ENCODE results near the gene SLC46A1.

DNA sequence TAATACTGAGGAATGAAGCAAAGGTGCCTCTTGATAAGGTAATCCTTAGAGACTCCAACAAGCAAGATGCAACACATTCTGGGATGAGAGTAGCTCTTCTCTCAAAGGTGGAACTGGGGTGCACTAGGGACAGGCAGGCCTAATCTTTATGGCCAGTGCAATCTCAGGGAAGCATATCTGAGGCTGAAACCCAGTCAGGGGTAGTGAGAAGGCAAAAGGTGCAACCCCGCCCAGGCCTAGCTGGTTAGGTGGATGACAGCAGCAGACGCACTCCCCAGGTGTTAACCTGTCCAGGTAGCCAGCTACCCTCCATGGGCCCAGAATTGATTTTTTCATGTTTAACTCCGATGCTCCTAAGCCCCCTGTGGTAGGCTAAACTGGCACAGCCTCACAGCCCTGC is 9.9 kb upstream of the SLC46A1 start:
- TF ChIP-seq, protein P1, sequence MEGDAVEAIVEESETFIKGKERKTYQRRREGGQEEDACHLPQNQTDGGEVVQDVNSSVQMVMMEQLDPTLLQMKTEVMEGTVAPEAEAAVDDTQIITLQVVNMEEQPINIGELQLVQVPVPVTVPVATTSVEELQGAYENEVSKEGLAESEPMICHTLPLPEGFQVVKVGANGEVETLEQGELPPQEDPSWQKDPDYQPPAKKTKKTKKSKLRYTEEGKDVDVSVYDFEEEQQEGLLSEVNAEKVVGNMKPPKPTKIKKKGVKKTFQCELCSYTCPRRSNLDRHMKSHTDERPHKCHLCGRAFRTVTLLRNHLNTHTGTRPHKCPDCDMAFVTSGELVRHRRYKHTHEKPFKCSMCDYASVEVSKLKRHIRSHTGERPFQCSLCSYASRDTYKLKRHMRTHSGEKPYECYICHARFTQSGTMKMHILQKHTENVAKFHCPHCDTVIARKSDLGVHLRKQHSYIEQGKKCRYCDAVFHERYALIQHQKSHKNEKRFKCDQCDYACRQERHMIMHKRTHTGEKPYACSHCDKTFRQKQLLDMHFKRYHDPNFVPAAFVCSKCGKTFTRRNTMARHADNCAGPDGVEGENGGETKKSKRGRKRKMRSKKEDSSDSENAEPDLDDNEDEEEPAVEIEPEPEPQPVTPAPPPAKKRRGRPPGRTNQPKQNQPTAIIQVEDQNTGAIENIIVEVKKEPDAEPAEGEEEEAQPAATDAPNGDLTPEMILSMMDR (IDR thresholded peaks at IDR 0.05; ENCODE audit: low read depth, low read length) = no peak
- TF ChIP-seq EZH2phosphoT487 (IDR thresholded peaks at IDR 0.05; ENCODE audit: low read depth) = no peak
